HEK293 (cell line): ENCODE measurements around the gene FRG2.

Experiments used
- EGR2 ChIP-seq: fragments of 450-650 bp; formaldehyde crosslinking; IDR thresholded peaks from 2 replicates; pipeline ENCODE4 v1.5.1; 2016; ENCODE audit warnings: low read depth, missing biosample characterization, missing genetic modification characterization
- KLF16 ChIP-seq: fragments of 450-650 bp; formaldehyde crosslinking; IDR thresholded peaks from 2 replicates; pipeline ENCODE4 v1.5.1; 2017; ENCODE audit warnings: missing biosample characterization, missing genetic modification characterization
- KLF7 ChIP-seq: fragments of 450-650 bp; formaldehyde crosslinking; IDR thresholded peaks from 2 replicates; pipeline ENCODE4 v1.5.1; 2016; ENCODE audit warnings: missing biosample characterization, missing genetic modification characterization, borderline replicate concordance
- ZBTB7A ChIP-seq: fragments of 450-650 bp; formaldehyde crosslinking; IDR thresholded peaks from 2 replicates; pipeline ENCODE4 v1.5.1; 2016; ENCODE audit warnings: low read depth, missing biosample characterization, missing genetic modification characterization
- ZNF114 ChIP-seq: fragments of 450-650 bp; formaldehyde crosslinking; IDR thresholded peaks from 2 replicates; pipeline ENCODE4 v1.5.0; 2017; ENCODE audit warnings: missing biosample characterization, missing genetic modification characterization
- TF ChIP-seq, protein P1 (sequence below): fragments of 450-650 bp; formaldehyde crosslinking; IDR thresholded peaks from 2 replicates; pipeline ENCODE4 v1.5.1; 2016; ENCODE audit warnings: missing biosample characterization, missing genetic modification characterization
- TF ChIP-seq, protein P2 (sequence below): fragments of 450-650 bp; formaldehyde crosslinking; IDR thresholded peaks from 2 replicates; pipeline ENCODE4 v1.5.1; 2016; ENCODE audit warnings: missing biosample characterization, missing genetic modification characterization

DNA sequence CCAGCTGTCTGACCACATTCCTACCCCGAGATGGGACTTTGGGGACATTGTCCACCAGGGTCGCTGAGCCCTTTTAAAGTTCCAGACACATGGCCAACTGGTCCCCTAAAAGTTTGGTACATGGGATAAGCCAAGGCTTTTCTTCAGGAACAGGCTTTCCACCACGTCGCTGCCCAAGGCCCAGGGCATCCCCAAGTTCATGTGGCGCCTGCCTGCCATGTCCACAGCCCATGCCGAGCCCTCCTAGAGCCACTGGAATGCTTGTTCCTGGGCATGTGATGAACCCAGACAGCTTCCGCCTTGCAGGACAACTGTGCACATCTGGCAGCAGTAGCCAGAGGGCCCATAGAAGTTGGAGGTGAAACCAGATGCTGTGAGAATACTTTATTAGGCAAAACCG, 45.1 kb downstream of the FRG2 start:
- TF ChIP-seq KLF16 (tag by site-specific recombination) (no peak), KLF7 (tag by site-specific recombination) (no peak), EGR2 (tag by site-specific recombination) (no peak), ZNF114 (tag by site-specific recombination) (no peak), ZBTB7A (tag by site-specific recombination) (no peak)
- TF ChIP-seq, protein P1, sequence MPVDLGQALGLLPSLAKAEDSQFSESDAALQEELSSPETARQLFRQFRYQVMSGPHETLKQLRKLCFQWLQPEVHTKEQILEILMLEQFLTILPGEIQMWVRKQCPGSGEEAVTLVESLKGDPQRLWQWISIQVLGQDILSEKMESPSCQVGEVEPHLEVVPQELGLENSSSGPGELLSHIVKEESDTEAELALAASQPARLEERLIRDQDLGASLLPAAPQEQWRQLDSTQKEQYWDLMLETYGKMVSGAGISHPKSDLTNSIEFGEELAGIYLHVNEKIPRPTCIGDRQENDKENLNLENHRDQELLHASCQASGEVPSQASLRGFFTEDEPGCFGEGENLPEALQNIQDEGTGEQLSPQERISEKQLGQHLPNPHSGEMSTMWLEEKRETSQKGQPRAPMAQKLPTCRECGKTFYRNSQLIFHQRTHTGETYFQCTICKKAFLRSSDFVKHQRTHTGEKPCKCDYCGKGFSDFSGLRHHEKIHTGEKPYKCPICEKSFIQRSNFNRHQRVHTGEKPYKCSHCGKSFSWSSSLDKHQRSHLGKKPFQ (tag by site-specific recombination), result no peak
- TF ChIP-seq, protein P2, sequence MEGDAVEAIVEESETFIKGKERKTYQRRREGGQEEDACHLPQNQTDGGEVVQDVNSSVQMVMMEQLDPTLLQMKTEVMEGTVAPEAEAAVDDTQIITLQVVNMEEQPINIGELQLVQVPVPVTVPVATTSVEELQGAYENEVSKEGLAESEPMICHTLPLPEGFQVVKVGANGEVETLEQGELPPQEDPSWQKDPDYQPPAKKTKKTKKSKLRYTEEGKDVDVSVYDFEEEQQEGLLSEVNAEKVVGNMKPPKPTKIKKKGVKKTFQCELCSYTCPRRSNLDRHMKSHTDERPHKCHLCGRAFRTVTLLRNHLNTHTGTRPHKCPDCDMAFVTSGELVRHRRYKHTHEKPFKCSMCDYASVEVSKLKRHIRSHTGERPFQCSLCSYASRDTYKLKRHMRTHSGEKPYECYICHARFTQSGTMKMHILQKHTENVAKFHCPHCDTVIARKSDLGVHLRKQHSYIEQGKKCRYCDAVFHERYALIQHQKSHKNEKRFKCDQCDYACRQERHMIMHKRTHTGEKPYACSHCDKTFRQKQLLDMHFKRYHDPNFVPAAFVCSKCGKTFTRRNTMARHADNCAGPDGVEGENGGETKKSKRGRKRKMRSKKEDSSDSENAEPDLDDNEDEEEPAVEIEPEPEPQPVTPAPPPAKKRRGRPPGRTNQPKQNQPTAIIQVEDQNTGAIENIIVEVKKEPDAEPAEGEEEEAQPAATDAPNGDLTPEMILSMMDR (tag by site-specific recombination), result no peak
